Umbilical cord (tissue), 2 donors: Measurements from ENCODE around the gene LPCAT4. TPM values are rescaled to one million over a fixed set of nuclear protein-coding genes. Genes with fewer than 3 reads are reported as not detected.
A peak's percentile ranks its signal among the peaks of the same experiment; 100 is the strongest.
"Not testable (repeated sequence)": the region's sequence is repeated elsewhere in the genome, so short reads cannot be mapped to it uniquely, and the experiment has no call there.

Experiments
- DNase-seq: peaks from one replicate; pipeline ENCODE4 v3.0.0-alpha.2; 2015; ENCODE audit warnings: low spot score
- total RNA-seq: library from RNA; depleted of rRNA; stranded (reverse); fragments of >200 nt; gene quantifications from one replicate; pipeline ENCODE4 v1.2.3, GENCODE V29; 2014; ENCODE audit warnings: low replicate concordance; ENCODE audit not compliant: insufficient read depth

LPCAT4 gene, protein sequence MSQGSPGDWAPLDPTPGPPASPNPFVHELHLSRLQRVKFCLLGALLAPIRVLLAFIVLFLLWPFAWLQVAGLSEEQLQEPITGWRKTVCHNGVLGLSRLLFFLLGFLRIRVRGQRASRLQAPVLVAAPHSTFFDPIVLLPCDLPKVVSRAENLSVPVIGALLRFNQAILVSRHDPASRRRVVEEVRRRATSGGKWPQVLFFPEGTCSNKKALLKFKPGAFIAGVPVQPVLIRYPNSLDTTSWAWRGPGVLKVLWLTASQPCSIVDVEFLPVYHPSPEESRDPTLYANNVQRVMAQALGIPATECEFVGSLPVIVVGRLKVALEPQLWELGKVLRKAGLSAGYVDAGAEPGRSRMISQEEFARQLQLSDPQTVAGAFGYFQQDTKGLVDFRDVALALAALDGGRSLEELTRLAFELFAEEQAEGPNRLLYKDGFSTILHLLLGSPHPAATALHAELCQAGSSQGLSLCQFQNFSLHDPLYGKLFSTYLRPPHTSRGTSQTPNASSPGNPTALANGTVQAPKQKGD
- total RNA-seq: 18.1 TPM

DNA sequence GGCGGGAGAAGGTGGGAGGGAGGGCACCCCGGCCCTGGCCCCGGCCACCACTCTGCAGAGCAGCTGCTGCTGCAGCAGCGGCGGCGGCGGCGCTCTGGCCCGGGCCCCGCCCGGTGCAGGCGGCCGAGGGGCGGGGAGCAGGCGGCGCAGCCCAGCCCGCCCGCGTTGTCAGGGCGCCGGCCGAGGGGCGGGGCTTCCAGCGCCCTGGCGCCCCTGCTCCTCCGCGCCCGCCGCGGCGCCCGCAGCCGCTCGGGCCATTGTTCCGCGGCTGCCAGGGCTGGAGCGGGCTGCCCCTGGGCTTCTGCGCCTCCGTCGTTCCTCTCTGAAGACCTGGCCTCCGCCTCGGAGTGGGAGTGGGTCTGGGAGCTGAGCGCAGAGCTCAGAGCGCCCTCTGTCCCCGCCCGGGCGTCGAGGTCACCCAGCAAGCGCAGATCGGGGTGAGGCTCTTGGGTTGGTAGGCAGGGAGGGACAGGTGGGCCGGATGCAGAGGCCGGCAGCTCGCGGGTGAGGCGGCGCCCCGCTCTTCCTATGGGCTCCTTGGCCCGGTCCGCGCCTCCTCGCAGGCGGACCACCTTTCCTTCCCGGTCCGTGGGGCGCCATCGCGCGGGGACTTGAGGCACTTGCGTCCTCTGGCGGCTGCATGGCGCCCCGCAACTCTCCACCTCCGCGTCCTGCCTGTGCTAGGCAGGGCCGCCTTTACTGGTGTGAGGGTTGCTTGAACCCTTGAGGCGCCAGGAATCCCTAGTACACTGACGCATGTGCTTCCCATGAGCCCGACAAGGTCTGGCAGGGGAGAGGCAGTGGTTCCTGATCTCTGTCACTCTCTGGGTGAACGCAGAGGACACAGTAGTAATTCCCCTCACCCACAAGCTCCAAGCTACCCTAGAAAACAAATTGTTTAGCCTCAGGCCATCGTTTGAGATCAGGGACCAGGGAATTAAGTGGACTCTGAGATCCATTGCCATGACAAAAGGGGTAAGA is at the start of gene LPCAT4:
TSS of gene LPCAT4 (minus strand) at position 96 of the 981 bp plus-strand sequence. CDS start 96 bp downstream, outside the sequence.
- DNase-seq: peak; percentile 89

DNA sequence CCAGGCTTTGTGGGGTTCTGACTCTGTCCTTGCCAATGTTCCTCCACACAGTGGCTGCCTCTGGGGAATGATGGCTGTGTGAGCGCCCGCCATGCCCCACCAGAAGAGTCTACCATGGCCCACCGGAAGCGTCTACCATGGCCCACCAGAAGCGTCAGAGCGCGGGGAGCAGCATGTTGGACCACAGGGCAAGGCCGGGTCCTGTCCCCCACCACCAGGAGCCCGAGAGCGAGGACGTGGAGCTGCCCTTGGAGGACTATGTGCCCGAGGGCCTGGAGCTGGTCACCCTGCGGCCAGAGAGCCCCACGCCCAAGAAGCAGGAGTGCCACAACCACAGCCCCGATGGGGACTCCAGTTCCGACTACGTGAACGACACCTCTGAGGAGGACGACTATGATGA is 42.5 kb upstream of the LPCAT4 start:
- not testable (repeated sequence) for DNase-seq

DNA sequence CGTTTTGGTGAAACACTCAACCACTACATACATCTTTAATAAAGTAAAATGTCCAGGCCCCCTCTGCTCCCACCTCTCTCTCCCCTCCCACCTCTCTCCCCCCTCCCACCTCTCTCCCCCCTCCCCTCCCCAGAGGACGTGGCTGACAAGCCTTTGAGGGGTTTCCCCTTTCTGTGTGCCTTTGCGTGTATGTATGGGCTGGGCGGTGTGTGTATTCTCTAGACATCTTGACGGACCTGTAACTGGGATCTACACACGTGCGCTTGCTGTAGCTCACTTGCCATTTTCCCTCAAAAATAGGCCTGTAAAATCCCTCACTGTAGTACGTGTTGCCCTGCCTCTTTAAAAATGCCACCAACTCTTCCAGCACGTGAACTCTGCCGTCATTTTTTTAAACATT is 42.0 kb upstream of the LPCAT4 start:
- DNase-seq: not testable (repeated sequence)

DNA sequence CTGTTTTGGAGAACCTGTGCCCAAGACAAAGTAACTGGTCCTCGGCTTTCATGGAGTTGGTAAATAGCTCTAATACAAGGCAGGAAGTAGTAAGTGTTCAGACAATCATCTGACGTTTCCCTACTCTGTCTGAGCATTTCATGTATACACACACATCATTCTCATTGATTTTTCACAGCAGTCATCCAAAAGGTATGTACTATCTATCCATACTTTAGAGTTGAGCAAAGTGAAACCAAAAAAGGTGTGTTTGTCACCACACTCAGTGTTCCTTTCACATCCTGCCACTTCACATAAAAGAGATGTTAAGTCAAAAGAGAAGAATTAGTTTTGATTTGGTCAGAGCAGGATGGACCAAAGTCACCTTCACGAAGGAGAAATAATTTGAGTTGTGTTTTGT is 36.9 kb upstream of the LPCAT4 start:
- not testable (repeated sequence) for DNase-seq

DNA sequence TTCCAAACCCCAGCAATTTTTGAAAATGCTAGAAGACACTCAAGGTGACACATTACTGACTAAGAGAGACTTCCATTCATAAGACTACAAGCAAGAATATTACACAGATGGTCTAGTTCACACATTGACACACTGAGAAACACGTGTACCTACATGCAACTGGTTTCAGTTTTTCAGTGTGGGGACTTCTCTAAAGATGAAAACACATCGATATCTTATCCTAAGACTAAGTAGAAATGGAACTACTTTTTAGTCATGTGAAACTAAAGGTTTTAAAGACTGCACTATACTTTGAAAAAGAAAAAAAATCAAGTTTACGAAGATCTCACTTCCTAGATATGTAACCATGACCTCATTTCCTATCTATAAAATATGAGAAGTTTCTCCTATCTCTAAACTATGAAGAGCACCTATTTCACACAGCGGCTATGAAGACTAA is 36.2 kb upstream of the LPCAT4 start:
- not testable (repeated sequence) for DNase-seq

DNA sequence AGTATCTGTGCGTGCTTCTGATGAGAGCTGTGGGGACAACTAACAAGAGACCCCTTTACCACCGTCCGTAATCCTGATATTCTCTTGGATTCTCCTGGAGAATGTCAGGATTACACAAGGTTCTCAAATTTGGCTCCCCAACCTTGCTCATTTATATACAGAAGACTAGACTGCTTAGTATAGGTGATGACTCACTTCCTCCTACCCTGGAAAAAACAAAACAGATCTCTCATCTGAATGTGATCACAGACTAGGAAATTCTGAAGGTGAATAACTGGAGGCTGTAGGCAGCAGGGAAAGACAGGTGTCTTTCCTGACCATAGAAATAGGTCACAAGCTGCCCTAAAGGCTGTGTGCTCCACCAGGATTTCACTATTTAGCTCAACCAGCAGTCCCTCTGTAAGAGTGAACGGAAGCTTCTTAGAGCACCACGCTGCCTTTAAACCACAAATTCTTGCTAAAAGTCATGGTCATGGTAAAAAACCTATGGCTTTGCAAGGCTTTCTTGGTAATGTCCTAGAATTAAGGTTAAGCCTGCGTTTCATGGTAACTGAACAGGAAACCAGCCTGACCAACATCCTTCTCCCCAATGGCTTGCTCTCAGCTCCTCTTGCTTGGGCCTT is 30.8 kb upstream of the LPCAT4 start:
- DNase-seq: not testable (repeated sequence)

DNA sequence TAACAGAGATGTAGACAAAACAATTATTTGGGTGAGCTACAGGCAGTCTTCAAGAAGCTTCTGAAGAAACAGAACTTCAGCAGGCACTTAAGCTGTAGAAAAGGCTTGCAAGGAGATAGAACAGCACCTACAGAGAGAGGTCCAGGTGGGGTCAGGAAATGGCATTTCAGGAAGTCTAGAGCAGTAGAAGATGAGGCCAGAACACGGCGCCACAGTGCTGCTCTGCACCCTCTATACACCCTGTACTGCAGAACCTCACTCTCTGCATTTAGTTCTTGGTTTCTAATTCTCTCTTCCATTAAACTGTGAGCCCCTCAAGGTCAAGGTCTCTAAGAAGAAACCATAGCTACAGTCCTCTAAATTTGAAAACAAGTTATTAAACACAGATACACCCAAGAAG is 26.0 kb upstream of the LPCAT4 start:
- DNase-seq: not testable (repeated sequence)

DNA sequence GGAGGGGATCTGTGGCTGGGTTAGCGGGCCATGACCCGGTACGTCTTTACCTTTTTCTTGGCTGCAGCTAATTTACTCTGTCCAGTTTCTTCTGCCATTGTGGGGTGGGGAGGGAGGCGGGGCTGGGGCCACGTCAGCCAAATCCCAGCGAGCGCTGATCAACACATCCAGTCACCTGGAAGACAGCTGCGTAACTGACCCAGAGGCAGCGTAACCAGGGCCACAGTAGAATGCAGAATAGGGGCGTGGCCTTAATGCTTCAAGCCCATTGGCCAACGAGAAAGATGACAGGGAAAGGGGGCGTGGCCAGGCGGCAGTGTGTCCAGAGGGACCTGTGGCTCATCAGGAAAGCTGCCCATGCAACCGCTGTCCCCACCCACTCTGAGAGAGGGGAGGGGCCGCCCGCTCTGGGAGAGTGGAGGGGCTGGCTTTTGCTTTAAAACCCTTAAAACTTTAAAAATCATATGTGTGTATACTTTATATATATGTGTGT is 22.6 kb upstream of the LPCAT4 start:
- not testable (repeated sequence) for DNase-seq

DNA sequence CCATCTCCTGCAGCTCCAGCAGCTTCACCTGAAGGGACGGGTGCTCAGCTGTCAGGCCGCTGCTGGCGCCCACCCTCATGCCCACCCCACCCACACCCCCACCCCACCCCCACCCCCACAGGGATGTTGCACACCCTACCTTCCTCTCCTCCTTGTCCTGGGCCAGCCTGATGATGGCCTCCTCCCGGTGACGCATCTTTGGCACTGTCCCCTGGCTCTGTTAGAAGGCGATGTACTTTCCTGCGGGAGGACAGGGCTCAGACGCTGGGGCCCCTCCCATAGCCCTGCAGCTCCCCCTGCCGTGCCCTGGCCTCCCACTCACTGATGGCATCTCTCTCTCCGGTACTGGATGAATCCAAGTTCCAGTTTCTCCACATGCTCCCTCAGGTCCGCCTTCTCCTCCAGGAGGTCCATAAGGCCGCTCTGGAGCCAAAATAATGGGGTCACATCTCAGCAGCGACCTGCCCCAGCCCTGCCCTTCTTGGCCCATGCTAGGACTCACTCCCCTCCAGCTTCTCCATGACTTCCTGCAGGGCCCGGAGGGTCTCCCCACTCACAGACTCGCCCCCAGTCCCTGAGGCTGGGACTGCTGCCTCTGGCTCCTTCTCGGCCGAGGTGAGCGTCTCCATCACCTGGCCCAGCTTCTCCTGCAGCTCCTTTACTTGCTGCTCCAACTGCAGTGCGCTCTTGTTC is 15.0 kb upstream of the LPCAT4 start:
- not testable (repeated sequence) for DNase-seq

DNA sequence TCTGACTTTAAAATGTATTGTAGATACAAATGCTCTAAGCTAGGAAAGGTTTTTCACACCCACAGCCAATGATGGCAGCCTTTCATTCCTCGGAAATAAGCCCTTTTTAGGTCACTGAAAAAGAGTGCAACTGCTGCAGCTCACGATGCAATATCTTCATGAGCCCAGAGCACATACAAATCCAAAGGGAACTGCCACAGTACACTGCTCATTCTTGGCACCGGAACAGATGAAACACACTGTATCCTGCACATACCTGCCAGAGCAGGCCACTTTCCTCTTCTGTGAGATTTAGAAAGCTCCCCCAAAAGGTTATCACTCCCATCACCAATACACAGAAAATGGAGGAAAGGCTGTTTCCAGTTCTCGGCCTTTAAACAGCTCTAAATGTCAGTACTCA is 13.5 kb upstream of the LPCAT4 start:
- not testable (repeated sequence) for DNase-seq

DNA sequence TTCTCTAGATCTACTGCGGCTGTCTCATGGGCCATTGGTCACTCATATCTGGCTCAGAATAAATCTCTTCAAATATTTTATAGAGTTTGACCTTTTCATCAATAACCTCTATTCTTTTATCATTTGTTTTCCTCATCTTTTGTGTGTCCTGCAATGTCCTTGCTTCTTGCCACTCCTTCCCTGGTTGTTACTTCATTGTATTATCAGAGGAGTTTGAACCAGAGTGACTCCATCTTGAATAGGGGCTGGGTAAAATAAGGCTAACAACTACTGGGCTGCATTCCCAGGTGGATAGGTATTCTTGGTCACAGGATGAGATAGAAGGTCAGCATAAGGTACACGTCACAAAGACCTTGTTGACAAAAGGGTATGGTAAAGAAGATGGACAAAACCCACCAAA is 9.9 kb upstream of the LPCAT4 start:
- DNase-seq: no peak

DNA sequence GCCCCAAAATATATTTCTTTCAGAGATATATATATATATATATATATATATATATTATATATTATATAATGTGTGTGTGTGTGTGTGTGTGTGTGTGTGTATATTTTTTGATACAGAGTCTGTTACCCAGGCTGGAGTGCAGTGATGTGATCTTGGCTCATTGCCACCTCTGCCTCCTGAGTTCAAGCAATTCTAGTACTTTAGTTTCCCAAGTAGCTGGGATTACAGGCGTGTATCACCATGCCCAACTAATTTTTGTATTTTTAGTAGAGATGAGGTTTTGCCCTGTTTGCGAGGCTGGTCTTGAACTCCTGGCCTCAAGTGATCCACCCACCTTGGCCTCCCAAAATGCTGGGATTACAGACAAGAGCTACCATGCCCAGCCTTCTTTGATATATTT is 8.5 kb upstream of the LPCAT4 start:
- DNase-seq: not testable (repeated sequence)

DNA sequence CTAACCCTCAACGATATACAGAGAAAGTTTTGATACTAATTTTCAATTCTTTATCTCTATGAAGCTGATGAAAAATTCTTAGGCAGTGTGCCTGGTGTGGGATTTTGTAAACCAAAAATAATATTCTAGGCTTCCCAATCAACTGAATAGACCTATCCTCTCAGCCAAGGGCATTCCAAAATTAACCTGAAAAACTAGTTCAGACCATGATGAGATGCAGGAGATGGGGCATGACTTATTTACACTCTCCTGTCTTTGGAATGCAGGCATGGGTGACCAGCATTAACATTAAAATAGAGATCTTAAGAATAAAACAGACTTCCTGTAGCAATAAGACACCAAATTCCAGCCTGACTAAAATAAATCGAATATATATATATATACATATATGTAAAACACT is 7.8 kb upstream of the LPCAT4 start:
- no peak for DNase-seq

DNA sequence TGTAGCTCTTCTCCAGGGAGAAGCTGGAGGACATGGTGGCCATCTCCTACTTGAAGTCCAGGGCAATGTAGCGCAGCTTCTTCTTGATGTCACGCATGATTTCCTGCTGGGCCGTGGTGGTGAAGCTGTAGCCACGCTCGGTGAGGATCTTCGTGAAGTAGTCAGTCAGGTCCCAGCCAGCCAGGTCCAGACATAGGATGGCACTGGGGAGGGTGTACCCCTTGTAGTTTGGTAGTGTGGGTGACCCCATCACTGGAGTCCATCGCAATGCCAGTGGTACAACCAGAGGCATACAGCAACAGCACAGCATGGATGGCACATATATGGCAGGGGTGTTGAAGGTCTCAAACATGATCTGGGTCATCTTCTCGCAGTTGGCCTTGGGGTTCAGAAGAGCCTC is 7.0 kb upstream of the LPCAT4 start:
- DNase-seq: no peak

DNA sequence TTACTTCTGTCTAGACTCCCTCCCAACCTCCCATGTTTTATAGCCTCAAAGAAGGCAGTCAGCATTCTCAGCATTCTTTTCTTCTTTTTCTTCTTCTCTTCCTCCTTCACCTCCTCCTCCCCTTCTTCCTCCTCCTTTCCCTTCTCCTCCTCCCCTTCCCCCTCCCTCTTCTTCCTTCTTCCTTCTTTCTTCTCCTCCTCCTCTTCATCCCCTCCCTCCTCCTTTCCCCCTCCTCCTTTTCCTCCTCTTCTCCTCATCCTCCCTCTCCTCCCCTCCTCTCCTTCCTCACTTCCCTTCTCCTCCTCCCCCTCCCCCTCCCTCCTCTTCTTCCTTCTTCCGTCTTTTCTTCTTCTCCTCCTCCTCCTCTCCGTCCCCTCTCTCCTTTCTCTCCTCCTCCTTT is 3.6 kb upstream of the LPCAT4 start:
- DNase-seq: no peak

DNA sequence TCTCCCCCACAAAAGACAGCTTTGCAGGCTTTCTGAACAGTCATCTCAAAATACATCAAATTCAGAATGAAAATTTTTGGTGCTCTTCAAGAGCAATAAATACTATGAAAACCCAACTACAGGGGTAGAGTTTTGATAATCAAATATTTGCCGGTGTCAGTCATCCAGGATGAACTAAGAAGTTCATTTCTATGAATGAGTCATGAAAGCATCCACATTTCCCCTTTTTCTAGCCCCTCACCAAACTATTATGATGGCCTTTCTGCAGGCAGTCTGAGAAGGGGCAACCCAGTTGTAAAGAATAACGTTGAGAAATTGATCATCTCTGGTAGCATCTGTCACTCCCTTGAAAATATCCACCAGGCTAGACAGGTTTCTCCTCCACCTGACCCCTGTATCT is 3.1 kb upstream of the LPCAT4 start:
- DNase-seq: no peak

DNA sequence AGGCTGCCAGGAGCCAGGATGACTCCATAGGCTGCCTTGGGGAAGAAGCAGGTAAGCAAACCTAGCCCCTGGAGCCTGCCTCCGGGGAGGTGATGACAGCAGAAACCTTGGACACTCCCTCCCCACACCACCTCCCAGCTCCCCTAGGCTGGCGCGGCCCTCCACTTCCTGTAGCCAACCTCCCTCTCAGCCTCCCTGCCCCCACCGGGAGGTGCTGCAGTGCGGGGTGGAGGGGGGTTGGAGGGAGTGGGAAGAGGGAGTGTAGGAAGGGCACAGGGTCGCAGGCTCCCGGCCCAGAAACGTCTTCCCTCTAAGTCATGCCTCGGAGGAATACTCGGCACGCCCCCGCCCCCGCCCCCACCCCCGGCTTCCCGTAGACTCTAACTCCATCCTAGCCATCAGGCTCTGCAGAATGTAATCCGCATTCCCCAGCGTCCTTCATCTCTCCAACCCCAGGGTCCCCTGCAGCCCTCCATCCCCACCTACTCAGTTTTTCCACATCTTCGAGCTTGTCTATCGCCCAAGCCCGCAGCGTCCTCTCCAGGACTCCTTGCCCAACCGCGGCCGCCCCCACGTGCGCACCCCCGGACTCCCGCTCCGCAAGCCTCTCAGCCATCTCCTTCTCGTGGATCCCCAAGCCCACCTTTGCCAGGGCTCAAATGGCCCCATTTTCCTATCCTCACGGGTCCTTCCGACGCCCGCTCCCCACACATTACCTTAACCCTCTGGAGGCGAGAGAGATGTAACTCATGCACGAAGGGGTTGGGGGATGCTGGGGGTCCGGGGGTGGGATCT is 528 bp downstream of the LPCAT4 start:
- peak; percentile 53 for DNase-seq

DNA sequence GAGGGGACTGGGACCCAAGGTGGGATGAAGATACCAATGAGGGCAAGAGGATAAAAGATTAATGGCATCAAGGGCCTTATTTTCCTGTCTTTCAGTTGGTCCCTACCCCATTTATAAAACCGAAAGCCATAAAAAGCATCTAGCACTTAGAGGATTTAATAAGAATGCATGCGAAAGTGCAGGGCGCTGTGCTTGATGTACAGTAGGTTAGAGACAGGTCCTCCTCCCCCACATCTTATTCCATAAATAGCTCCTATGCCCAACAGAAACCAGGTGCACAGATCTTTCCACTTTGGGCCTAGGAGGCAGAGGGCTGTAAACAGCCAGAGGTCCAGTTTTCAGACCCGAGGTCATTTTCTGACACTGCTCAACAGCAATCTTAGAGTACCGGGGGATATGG is 1.2 kb downstream of the LPCAT4 start:
- DNase-seq: no peak

DNA sequence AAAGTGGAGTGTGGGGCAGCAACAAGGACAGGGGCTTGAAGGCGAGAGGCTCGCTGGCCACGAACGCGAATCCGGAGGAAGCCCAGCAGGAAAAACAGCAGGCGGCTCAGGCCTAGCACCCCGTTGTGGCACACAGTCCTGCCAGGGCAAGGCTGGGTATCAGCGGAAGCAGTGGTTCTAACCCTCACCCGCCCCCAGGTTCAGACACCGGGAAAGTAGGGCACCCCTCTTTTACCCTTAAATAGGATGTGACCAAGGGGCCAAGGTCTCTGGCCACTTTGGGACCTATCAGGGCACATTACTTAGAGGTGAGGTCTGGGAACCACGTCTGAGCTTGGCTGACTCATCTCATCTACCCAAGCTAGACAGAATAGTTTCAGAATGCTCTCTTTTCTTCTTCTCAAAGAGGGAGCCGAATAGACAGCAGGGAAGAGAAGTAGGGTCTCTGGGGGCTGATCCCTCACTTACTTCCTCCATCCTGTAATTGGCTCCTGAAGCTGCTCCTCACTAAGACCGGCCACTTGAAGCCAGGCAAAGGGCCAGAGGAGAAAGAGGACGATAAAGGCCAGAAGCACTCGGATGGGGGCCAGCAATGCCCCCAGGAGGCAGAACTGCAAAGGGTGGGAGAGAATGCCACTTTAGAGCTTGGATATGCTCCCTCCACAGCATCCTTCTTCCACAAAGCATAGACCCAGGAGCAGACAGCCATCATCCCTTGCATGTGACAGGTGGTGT is 1.7 kb downstream of the LPCAT4 start:
- DNase-seq: no peak
